K562 (cell line): Measurements from ENCODE around the gene MLX. TPM values are rescaled to one million over a fixed set of nuclear protein-coding genes. Genes with fewer than 3 reads are reported as not detected.

Source experiments
- ATAC-seq: fragments of 200-7000 bp; cut with Tn5 transposase; 3 replicates; pipeline ENCODE4 v1.9.1; 2020; ENCODE audit warnings: moderate library complexity
- BruUV-seq: library from RNA; stranded (reverse); fragments of 400-500 nt; replicated peaks from 2 replicates; lab custom pipeline; 2021; lab: Mats Ljungman, UMichigan
- CTCF ChIA-PET: fragments of 300-600 bp; formaldehyde crosslinking; extraction: SDS; loops from one replicate; lab custom pipeline; 2021; ENCODE audit warnings: low intra/inter-chr PET ratio; lab: Yijun Ruan, JAX
- POLR2A ChIA-PET: fragments of 300-600, 350-650 bp; sonication (Branson Sonifier 250); formaldehyde crosslinking; extraction: SDS; loops from one replicate; lab custom pipeline; 2021; ENCODE audit warnings: antibody characterized with exemption, inconsistent platforms; lab: Yijun Ruan, JAX
- DNase-seq, 4 experiments: peaks; one replicate each; pipeline versions ENCODE4 v3.0.0 to v3.0.0-alpha.2; 2011 to 2018; ENCODE audit warnings: low spot score in 3 of 4, mixed read lengths in 3 of 4; ENCODE audit errors: extremely low read depth in 1 of 4
- FAIRE-seq: peaks from 2 replicates; lab custom pipeline; 2011; peaks lifted over from hg19 to GRCh38; lab: Jason Lieb, UNC
- H2AFZ ChIP-seq: 2 replicates; pipeline ENCODE4 v1.6.0; 2011; ENCODE audit warnings: low read depth, low read length, control low read depth, inconsistent platforms
- H3K27ac ChIP-seq: fragments of 200-600 bp; 3 replicates; pipeline ENCODE4 v1.8.0; 2011; ENCODE audit warnings: low read depth, mild to moderate bottlenecking, control low read depth, inconsistent platforms, low read length, moderate library complexity, mixed read lengths; ENCODE audit errors: extremely low read depth
- H3K27me3 ChIP-seq, 2 experiments: fragments of 300-600 bp in 1 of 2; 2 replicates in 1 of 2; 3 replicates in 1 of 2; pipeline versions ENCODE4 v1.6.0 to v1.8.0; 2011; ENCODE audit warnings: inconsistent platforms in 2 of 2, low read length in 2 of 2, mild to moderate bottlenecking in 1 of 2, mixed read lengths in 1 of 2, moderate library complexity in 1 of 2; ENCODE audit not compliant: control insufficient read depth in 2 of 2, insufficient read depth in 2 of 2
- H3K36me3 ChIP-seq: fragments of 300-600 bp; 3 replicates; pipeline ENCODE4 v1.8.0; 2011; ENCODE audit warnings: mild to moderate bottlenecking, low read length, inconsistent platforms; ENCODE audit not compliant: control insufficient read depth, insufficient read depth
- H3K4me1 ChIP-seq, 2 experiments: fragments of 200-600 bp in 1 of 2; replicated peaks in 1 of 2; 2 replicates in 1 of 2; 3 replicates in 1 of 2; pipeline versions ENCODE4 v1.5.1 to v1.8.0; 2011; ENCODE audit warnings: inconsistent platforms in 2 of 2, low read length in 2 of 2, mild to moderate bottlenecking in 1 of 2, mixed read lengths in 1 of 2, moderate library complexity in 1 of 2; ENCODE audit not compliant: control insufficient read depth in 2 of 2, insufficient read depth in 2 of 2
- H3K4me2 ChIP-seq: 2 replicates; pipeline ENCODE4 v1.6.1; 2011; ENCODE audit warnings: low read length, control low read depth, inconsistent platforms, mixed read lengths; ENCODE audit not compliant: insufficient read depth
- H3K4me3 ChIP-seq: fragments of 200-600 bp; sonication (generic), shearing (Covaris generic); 2 replicates; pipeline ENCODE4 v1.5.1; 2016; ENCODE audit warnings: control low read depth, inconsistent platforms
- H3K79me2 ChIP-seq: fragments of 200-600 bp; 3 replicates; pipeline ENCODE4 v1.8.0; 2011; ENCODE audit warnings: low read length, inconsistent platforms; ENCODE audit not compliant: control insufficient read depth, insufficient read depth
- H3K9ac ChIP-seq, 2 experiments: 2 replicates each; pipeline versions ENCODE4 v1.6.0 to v1.6.1; 2011; ENCODE audit warnings: low read depth in 2 of 2, low read length in 2 of 2, control low read depth in 1 of 2, inconsistent platforms in 1 of 2, mild to moderate bottlenecking in 1 of 2, mixed read lengths in 1 of 2; ENCODE audit not compliant: insufficient read depth in 1 of 2
- H3K9me1 ChIP-seq: one replicate; pipeline ENCODE4 v1.6.0; 2011; ENCODE audit warnings: inconsistent platforms, mild to moderate bottlenecking, low read length, moderate library complexity; ENCODE audit not compliant: control insufficient read depth, insufficient read depth
- H3K9me3 ChIP-seq: replicated peaks from 2 replicates; pipeline ENCODE4 v1.5.1; 2011; ENCODE audit warnings: low read depth, low read length, inconsistent platforms; ENCODE audit not compliant: control insufficient read depth, insufficient read depth
- H4K20me1 ChIP-seq: replicated peaks from 2 replicates; pipeline ENCODE4 v1.6.1; 2011; ENCODE audit warnings: low read length, inconsistent platforms, mixed read lengths; ENCODE audit not compliant: control insufficient read depth, insufficient read depth
- CHCHD3 ChIP-seq: fragments of 250-450 bp; sonication (Bioruptor Pico); IDR thresholded peaks from 2 replicates; pipeline ENCODE4 v2.1.2; 2022; ENCODE audit warnings: mild to moderate bottlenecking
- FOXP1 ChIP-seq: sonication (generic); formaldehyde crosslinking; IDR thresholded peaks from 2 replicates; pipeline ENCODE4 v1.8.0; 2022; ENCODE audit warnings: mild to moderate bottlenecking, missing genetic modification reagents
- GABPA ChIP-seq: fragments of 200-800 bp; sonication (Bioruptor generic); conservative IDR thresholded peaks from 2 replicates; pipeline ENCODE4 v1.6.1; 2016; ENCODE audit warnings: low read depth, missing genetic modification characterization, missing compliant biosample characterization
- HDAC6 ChIP-seq: IDR thresholded peaks from 2 replicates; pipeline ENCODE4 v1.6.1; 2012; ENCODE audit warnings: low read depth, mild to moderate bottlenecking, control low read depth, inconsistent platforms, low read length, moderate library complexity
- HMBOX1 ChIP-seq: sonication (generic); IDR thresholded peaks from 2 replicates; pipeline ENCODE4 v1.6.1; 2016
- KLF10 ChIP-seq: fragments of 250-450 bp; sonication (Bioruptor Pico); IDR thresholded peaks from 2 replicates; pipeline ENCODE4 v1.6.1; 2021; ENCODE audit warnings: matching md5 sums
- MAX ChIP-seq: sonication (generic); formaldehyde crosslinking; IDR thresholded peaks from 2 replicates; pipeline ENCODE4 v1.9.0; 2022; ENCODE audit warnings: mild to moderate bottlenecking, missing genetic modification reagents
- MBD1 ChIP-seq: fragments of 250-450 bp; sonication (Bioruptor Pico); IDR thresholded peaks from 2 replicates; pipeline ENCODE4 v1.8.0; 2022; ENCODE audit warnings: inconsistent platforms
- SMAD4 ChIP-seq: fragments of 250-450 bp; sonication (Bioruptor Pico); conservative IDR thresholded peaks from 2 replicates; pipeline ENCODE4 v1.8.0; 2021; ENCODE audit warnings: inconsistent platforms, mild to moderate bottlenecking, moderate library complexity
- STAT5B ChIP-seq: fragments of 250-450 bp; sonication (Bioruptor Pico); IDR thresholded peaks from 2 replicates; pipeline ENCODE4 v1.8.0; 2021; ENCODE audit warnings: mild to moderate bottlenecking, inconsistent platforms
- TAL1 ChIP-seq: fragments of 450-650 bp; IDR thresholded peaks from 2 replicates; pipeline ENCODE4 v1.6.1; 2016; ENCODE audit warnings: mild to moderate bottlenecking
- TCFL5 ChIP-seq: fragments of 250-450 bp; sonication (Bioruptor Pico); conservative IDR thresholded peaks from 2 replicates; pipeline ENCODE4 v1.6.1; 2021; ENCODE audit warnings: mild to moderate bottlenecking, moderate library complexity, matching md5 sums
- ZNF274 ChIP-seq: IDR thresholded peaks from 2 replicates; pipeline ENCODE4 v1.6.1; 2011; ENCODE audit warnings: low read depth, mild to moderate bottlenecking, low read length, moderate library complexity, borderline replicate concordance
- ZNF445 ChIP-seq: fragments of 250-450 bp; sonication (Bioruptor Pico); IDR thresholded peaks from 2 replicates; pipeline ENCODE4 v1.4.0; 2020; ENCODE audit warnings: low read depth, mild to moderate bottlenecking, moderate library complexity
- ZNF551 ChIP-seq: fragments of 250-450 bp; sonication (Bioruptor Pico); IDR thresholded peaks from 2 replicates; pipeline ENCODE4 v1.5.0; 2021; ENCODE audit warnings: mild to moderate bottlenecking, moderate library complexity
- WGBS: fragments of 100-300 bp; shearing (Covaris generic); methylation state at CpG from one replicate; pipeline ENCODE4 v1.1.6; 2016; ENCODE audit warnings: low coverage, mixed read lengths; ENCODE audit not compliant: insufficient coverage; ENCODE audit errors: missing lambda C conversion rate; 5-methylcytosine and 5-hydroxymethylcytosine counted together
- in situ Hi-C: fragments of 300-500 bp; cut with MboI; formaldehyde crosslinking; loops from 4 replicates; pipeline ENCODE4 v1.15.0; 2018; ENCODE audit warnings: inconsistent platforms, mixed read lengths
- intact Hi-C: fragments of 100-400 bp; cut with micrococcal nuclease; formaldehyde crosslinking; loops from 2 replicates; pipeline ENCODE4 v1.14.2; 2022
- polyA plus RNA-seq, 8 experiments: library from polyadenylated mRNA; depleted of rRNA in 4 of 8; stranded (reverse) in 5 of 8; unstranded in 3 of 8; fragments of >200 nt; fragmentation: Nextera tagmentation in 2 of 8; fragmentation: Illumina TruSeq in 1 of 8; extraction: Ambion mirVana in 2 of 8; extraction: Trizol in 1 of 8; gene quantifications; 2 replicates each; pipeline versions ENCODE4 v1.2.1 to v1.2.3, GENCODE V29; 2011 to 2014; ENCODE audit warnings: inconsistent platforms in 1 of 8, missing spikeins in 1 of 8
- total RNA-seq, 7 experiments: library from RNA; depleted of rRNA in 6 of 7; stranded (reverse); fragments of >200 nt in 6 of 7; fragmentation: Illumina TruSeq in 2 of 7; extraction: Trizol in 2 of 7; gene quantifications; 2 replicates each; pipeline versions ENCODE4 v1.2.1 to v1.2.3, GENCODE V29; 2011 to 2021; ENCODE audit warnings: low replicate concordance in 1 of 7

The MLX gene
- total and polyA plus RNA-seq, 9 of the 15 experiments (the other 6 are each of a cell fraction or from before 2014, with no cell fraction given): 42.9 to 100 (median 58.9) TPM

GRCh38 chr17:42579794-42580551 is 13.1 kb downstream of the MLX start (continued):
- TF ChIP-seq FOXP1 (CRISPR knock-in tag): no peak
- TF ChIP-seq GABPA (tag): no peak
- no peak for TF ChIP-seq ZNF551 (CRISPR knock-in tag)

- in situ Hi-C loops: loop anchor here (10.0 kb wide), 1 partner anchor 343 kb away; no protein-coding TSS in a partner anchor
- H3K4me3 ChIP-seq: no peak overlapping the region
- POLR2A ChIA-PET: interaction anchor here (0.7 to 2.6 kb wide), 9 partner anchors 8 to 416 kb away, joined by 3 to 7 read pairs (median 3); partner anchors contain the start of genes RETREG3, RPL27 and TUBG1
- CTCF ChIA-PET: no interaction called here
- H4K20me1 ChIP-seq: no peaks in the 10 kb centered on the region
- FAIRE-seq (no peak), DNase-seq (no peak), ATAC-seq (no peak)
- H3K9me3 ChIP-seq: no peaks in the 10 kb centered on the region
- no peaks in the 10 kb centered on the region for H3K27me3 ChIP-seq
- no peak overlapping the region for H3K4me2 ChIP-seq
- H3K79me2 ChIP-seq: peaks cover 18% of the 10 kb centered on the region
- peaks cover 13 to 14% of the 10 kb centered on the region in 2 experiments for H3K4me1 ChIP-seq
- no peaks in the 10 kb centered on the region for H3K9me1 ChIP-seq
- TF ChIP-seq HDAC6: no peak
- TF ChIP-seq TCFL5 (CRISPR knock-in tag): no peak
- no peak for TF ChIP-seq STAT5B (CRISPR knock-in tag)
- TF ChIP-seq CHCHD3: no peak
- TF ChIP-seq ZNF445 (CRISPR knock-in tag): no peak
- no peak for TF ChIP-seq MBD1 (CRISPR knock-in tag)
- no peak for TF ChIP-seq MAX
- no peak for TF ChIP-seq ZNF274
- no peak for TF ChIP-seq SMAD4 (CRISPR knock-in tag)
- TF ChIP-seq TAL1: no peak
- TF ChIP-seq HMBOX1: no peak
- TF ChIP-seq KLF10 (CRISPR knock-in tag): no peak
- H2AFZ ChIP-seq: no peak overlapping the region
- peaks cover 75% of the 10 kb centered on the region for H3K36me3 ChIP-seq
- intact Hi-C loops: no loop called here
- no peak overlapping the region for H3K9ac ChIP-seq
- H3K27ac ChIP-seq: no peak overlapping the region
- no TSS peak for BruUV-seq
- WGBS: 95% methylated on average over 10 of the region's 10 CpGs
Measured at GRCh38 chr17:42581744-42582270, 14.9 kb downstream of the MLX start.
